ENCODE data around the gene RRP15. TPM values are rescaled to one million over a fixed set of nuclear protein-coding genes. Genes with fewer than 3 reads are reported as not detected.

The RRP15 gene
- total RNA-seq, 2 donors from 2014 or later: 25.8 to 26.4 TPM

DNA sequence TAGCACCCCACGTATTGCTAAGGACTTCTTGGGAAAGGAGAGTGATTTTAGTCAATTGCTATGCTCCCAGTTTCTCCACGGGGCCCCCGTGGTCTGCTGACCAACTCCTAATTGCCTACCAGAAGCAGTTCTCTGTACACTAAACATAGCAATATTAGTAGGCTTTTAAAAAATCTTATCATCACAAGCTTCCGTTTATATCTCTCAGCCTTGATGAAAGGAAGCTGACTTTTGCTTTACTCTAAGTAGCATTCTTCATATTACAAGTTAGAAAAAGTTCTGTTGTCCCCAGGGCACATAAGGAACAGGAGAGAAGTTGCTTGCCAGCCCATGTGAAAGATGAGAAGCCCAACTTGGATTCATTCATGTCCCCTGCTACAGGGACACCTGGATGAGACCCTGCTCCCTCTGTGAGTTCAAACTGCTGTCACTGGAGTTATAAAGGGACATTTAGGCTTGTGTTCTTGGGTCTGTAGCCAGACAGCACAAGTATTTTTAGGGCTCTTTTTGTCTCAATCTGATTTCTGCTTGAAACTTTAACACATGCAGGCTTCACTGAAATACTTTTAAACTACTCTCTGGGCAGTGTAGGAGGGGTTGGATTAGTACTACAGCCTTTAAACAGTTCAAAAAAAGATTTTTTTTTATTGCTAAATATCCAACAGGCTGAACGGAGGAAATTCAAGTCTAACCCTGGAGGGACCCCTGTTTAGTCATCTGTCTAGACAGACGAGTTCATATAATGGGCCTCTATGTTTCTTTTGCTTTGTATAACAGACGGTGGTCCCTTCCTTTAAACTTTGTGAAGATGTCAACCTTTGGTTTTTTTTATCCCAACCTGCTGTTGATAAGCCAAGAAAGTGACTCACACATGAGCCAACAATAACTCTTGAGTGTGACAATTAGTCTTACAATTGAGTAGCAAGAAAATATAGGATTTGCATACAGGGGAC lies 89.6 kb downstream of the RRP15 start:
- no peak for DNase-seq (ENCODE audit: low spot score)

GRCh38 chr1:218376722-218377121 lies 91.6 kb downstream of the RRP15 start:
- no peak for DNase-seq (ENCODE audit: low spot score)
- intact Hi-C loops (cut with DNase I): no loop called here

More for the DNA sequence above, 89.6 kb downstream of the RRP15 start:
- intact Hi-C loops (cut with DNase I): no loop called here

GRCh38 chr1:218377143-218377660 lies 92.1 kb downstream of the RRP15 start:
- no peak for DNase-seq (ENCODE audit: low spot score)
- intact Hi-C loops (cut with DNase I): no loop called here

DNA sequence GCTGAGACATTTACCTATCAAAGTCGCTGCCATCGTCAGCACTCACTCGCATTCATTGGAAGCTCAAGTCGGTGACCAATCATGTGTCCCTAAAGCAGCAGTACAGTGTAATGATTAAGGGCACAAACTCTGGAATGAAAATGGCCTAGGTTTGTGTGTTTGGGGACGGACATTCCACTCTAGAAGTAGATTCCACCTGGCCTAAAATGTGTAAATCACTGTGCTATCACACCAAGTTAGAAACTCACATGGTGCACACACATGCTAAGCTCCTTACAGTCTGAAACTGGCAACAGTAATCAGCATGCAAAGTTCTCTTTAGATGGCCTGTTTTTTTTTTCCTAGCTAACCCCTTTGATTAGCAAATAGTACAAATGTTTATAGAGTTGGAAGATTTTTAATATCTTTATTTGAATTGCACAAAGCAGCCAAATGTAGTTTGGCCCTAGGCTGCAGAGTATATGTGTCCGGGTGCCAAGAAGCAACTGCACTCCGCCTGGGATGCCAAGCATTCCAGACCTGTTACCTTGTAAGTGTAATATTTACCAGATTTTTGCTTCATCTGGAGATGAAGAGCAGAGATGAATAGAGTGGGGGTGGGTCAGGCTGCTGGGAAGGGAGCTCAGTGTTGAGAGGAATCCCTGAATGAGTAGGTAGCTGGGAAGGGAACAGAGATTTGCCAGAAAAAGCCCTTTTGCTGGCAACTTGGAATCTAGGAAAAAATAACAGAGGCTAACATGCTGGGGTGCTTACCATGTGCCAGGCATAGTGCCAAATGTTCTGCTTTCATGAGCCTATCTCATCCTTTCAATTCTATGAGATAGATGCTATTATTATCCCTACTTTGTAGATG lies 95.3 kb downstream of the RRP15 start:
- no peak for DNase-seq (ENCODE audit: low spot score)
- intact Hi-C loops (cut with DNase I): no loop called here

DNA sequence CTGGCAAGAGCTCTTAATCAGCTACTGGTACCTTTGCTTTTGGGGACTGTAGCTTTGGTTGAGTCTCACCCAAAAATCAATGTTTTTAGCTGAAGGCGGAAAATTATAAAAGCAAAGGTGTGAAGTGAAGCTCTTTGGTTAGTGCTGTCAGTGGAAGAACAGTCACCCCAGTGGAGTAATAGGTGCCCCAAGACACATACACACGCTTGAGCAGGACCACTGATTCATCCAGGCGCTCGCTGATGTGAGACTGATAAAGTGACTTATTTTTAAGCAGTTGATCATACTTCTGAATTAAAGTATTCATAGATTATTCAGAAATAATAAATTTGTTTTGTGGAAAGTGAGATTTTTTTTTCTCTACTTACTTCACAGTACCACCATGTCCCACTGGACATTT lies 97.2 kb downstream of the RRP15 start:
- DNase-seq (ENCODE audit: low spot score): no peak
- intact Hi-C loops (cut with DNase I): no loop called here

DNA sequence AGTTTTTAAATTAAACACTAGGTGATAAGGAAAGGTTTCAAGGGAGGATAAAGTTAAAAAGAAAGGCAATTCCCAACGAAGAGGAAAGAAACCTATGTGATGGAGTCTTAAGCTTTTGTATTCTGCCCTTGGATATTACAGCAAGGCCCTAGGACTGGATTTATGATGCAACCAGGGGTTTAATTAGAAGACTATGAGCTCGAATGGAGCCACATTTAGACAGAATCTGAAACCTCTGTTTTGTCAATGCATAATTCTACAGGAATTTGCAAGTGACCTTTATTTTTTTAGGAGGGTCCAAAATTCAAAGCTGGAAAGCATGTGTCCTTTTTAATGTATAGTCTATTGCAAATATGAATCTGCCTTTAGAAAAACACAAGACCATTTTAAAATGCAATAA lies 98.0 kb downstream of the RRP15 start:
- DNase-seq (ENCODE audit: low spot score): no peak
- intact Hi-C loops (cut with DNase I): no loop called here

- no peak for DNase-seq (ENCODE audit: low spot score)
- intact Hi-C loops (cut with DNase I): no loop called here
Observed at GRCh38 chr1:218383681-218384080, 98.6 kb downstream of the RRP15 start.

DNA sequence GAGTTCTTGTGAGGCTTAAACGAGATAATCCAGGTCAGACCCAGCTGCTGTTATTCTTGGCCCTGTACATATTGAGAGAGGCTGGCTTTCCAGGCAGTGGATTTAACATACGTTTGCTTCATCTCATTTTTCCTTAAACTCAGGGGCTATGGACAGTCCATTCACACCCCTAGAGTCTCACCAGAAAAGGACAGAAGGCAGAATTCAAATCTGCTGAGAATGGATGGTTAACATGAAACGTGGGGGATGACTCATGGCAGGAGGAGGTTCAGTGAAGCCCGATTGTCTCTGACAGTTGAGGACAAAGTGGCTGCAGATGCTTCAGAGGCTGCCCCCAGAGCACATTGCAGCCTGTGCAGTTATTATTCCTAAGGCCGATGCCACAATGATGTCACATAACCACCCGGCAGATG lies 99.5 kb downstream of the RRP15 start:
- intact Hi-C loops (cut with DNase I): no loop called here
- DNase-seq (ENCODE audit: low spot score): no peak

Other genes starting within 250 kb of the RRP15 start
- 10 to 100 TPM in 1 of 2 donors, 1 to 10 TPM in 1; 10.0 to 17.2 TPM for gene TGFB2, start 60.0 kb downstream of the RRP15 start, total RNA-seq